OCI-M2 (cell line): Measurements from ENCODE around the gene PRKAG2.

Experiments used
- DNase-seq: peaks from one replicate; lab custom pipeline; 2025; ENCODE audit not compliant: unreplicated experiment; lab: John Stamatoyannopoulos, UW

Gene PRKAG2

DNA sequence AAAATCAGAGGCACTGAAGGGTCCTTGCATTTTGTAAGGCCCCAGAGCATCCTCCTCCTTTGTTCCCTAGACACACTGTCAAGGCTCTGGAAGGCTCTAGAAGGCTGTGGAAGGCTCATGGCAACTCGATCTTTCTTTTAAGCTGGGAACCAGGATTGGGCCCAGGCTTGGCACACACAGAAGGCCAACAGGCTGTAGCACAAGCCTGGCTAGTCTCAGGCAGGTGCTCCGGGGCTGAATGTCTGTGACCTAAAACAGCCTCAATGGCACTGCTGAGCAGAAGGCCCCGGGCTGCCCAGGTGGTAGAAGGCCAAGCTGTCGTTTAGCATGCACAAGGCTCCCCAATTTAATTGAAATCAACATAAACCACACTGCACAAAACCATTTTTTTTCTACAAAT, 55.7 kb downstream of the PRKAG2 start:
- DNase-seq = no peak

DNA sequence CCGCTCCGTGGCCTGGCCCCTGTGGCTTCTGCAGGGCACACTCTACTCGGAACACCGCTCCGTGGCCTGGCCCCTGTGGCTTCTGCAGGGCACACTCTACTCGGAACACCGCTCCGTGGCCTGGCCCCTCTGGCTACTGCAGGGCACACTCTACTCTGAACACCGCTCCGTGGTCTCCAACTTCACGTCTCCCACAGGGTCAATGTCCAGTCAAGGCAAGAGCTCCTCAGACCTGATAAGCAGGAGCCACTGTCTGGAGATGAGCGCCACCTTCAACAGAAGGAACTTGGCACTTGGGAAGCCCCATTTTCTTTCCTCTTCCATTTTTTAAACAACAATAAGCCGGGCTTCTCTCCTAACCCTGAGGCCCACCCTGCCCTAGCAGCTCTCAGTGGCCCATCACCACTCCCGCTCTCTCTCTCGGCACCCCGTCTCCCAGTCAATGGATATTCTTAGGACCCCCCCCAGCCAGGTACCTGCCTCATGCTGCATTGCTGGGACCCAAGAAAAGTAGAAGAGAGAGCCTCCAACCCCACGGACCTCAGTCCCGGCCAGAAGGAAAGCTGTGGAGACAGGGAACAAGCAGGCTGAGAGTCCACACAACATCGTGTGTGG, 56.3 kb downstream of the PRKAG2 start:
- DNase-seq = no peak

DNA sequence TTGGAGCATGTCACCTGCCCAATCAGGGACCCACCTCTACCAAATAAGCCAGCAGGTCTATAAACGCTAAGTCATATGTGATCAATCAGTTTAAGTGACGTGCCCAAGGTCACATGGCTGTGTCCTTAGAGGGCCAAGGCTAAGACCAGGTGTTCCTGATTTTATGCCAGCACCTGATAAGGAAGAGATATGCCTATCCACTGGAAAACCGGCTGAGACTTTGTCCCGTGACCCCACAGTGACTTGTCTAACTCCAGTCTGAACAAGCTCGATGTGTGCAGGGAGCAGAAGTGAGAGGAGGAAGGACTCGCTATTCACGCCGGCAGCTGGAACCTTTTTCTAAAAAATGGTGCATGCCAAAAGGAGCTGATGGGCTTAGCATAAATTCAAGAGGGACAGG, 57.0 kb downstream of the PRKAG2 start:
- no peak for DNase-seq

DNA sequence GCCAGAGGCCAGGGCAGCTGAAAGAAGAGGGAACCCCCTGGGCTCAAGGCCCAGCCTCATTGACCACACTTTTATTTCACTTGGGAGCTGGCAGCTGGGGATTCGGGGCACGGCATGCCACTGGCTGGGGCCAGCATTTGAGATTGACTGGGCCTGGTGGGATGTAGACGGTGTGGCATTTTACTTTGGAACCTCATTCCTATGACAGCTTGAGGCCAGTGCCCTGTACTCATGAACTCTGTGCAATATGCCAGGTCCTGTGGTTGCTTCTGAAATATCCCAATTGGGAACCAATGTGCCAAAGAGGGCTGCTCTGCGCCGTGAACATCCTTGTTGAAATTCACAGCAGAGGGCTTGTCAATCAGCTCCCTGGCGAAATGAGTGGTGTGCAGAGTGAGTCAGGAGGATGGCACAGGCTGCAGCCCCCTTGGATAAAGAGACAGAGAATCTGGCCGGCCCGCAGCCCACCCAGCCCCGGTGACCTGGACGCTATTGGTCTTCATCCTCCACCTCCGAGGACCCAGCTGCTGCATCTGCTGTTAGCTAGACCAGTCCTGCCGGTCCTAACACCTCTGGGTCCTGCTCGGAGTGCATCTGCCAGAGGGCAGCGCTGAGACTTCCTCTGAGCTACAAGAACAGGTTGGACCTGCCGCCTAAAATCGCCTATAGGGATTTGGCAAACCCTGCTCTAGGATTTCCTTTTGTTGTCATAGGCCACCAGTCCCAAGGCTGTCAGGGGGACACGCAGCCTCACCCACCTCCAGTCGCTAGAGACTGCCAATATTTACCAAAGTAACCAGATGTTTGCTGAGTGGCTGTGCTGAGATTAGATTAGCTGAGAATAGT, 58.0 kb downstream of the PRKAG2 start:
- DNase-seq = no peak

DNA sequence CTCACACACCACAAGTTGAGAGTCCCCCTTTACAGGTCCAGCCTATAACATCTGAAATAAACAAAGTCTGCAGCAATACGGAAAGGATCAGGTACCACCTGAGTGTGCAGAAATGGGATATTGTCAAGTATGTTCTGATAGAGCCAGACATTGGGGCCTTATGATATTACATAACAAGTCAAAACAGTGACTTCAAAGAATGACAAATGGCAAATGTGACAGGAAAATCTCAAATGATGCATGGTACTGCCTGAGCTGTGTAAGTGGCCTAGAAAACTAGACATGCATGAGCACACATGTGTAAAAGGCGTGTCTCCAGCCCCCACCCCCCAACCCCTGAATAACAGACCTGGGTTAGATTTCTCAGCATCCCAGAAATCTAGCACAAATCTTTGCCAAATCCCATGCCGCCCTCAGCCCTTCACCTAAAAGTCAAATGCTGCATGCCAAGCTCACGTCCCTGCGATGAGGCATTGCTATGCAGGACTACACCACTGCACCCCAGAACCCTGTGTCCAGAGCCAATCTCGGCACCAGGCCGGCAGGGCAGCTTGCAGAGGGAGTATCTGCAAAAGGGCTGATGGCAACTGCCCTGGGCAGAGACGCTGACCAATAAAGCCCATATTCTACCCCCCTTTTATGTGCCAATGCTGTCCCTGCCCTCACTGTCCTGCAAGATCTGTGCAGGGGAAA, 58.8 kb downstream of the PRKAG2 start:
- DNase-seq = no peak

DNA sequence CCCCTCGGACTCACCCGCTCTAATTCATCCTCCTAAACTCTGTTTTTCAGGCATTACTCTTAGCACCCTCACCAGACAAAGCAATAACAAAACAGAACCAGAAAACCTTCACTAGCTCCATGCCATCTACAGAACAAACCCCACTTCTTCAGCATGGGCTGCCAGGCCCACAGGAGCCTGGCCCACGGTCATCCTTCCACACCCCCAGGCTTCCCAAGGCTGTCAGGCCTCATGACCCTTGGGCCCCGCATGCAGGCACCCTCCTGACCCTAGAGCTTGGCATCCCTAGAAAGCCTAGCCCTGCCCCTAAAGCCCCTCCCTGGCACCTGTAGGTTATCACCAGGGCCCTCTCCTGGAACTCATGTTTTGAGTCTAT, 59.6 kb downstream of the PRKAG2 start:
- DNase-seq = no peak

DNA sequence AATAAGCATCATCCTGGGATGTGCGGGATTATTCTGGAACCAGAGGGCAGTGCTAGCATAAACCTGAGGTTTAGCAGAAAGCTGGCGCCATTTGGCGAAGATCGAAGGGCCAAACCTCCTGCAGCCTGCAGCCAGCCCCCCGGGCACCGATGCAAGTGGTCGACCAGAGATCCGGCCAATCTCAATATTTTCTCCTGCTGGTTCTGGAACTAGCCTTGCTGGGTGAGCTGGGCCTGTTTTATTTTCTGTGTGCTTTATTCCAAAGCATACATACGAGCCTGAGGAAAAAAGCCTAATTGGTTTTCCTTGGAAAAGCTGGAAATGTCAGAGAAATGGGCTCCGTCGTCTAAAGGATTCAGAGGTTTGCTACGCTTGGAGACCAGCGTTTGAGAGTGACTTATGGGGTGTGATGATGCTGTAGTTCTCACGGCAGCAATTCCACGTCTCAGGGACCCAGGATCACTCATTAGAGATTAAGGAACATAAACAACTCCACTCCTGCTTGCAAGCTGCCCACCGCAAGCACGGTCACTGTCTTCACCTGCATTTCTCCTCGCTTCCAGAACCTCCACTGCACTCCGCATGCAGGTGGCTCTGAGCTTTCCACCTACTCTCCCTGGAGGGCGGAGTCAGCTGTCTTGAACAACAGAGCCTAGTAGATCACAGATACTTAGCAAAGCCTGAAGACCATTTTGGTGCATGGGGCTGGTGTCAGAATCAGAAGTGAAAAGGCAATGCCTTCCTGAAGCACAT, 60.2 kb downstream of the PRKAG2 start:
- DNase-seq = no peak

DNA sequence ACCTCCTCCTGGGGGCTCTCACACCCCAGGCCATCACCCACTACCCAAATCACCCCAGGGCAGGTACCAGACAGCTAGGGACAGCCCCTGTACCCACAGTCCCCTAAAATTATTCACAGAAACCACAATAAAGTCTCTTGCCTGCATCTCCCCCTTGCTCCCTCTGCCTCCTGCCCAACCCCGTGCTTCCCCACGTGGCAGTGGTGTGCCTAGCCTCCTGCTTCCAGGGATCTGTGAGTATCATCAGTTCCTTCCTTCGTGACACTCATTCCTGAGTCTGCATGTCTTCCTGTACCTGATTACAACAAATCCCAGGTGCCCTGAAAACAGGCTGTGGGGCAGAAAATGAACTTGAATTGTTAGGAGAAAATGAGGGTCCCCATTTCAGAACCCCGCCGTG, 61.5 kb downstream of the PRKAG2 start:
- DNase-seq = no peak

DNA sequence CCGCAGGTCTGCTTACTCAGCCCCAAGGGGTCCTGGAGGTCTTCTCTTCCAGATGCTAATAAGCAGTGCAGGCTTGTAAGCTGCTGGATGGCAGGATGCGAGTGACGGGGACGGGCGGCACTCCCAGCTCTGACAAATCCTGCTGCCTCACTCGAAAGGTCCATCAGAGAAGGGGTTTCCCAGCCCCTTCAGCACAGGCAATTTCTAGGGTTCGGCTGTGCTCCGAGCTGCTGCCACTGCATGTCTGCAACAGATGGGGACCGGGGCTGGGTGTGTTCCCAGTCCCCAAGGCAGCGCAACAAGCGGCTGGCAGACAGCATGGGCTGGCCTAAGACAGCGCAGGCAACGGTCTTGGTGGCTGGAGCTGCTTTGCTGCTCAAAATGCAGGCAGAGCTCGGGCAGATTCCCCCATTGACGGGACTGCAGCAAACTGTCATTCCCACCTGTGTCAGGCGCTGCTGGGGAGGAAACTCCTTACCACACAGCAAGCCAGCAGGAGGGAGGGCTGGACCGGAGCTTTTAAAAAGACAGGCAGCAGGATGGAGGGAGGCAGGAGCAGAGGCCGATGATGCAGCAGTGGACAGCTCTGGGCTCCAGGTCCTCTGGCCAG, 62.4 kb downstream of the PRKAG2 start:
- DNase-seq = no peak

DNA sequence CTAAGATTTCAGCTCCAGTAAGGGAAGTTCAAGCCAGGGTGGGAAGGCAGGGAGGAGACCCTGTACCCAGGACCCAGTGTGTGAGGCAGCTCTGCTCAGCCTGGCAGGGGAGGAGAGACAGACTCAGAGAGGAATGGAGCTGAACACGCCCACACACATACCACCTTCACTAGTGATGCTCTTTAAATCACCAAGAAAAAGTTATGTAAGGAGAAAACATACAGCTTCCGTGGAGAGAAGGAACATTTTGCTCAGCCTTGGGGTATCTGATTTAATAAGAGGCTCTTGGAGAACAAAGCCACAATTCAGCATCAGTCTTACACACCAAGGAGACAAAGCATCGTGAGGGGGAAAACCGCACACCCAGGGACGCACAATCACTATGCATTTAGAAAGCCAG, 62.9 kb downstream of the PRKAG2 start:
- DNase-seq = no peak

DNA sequence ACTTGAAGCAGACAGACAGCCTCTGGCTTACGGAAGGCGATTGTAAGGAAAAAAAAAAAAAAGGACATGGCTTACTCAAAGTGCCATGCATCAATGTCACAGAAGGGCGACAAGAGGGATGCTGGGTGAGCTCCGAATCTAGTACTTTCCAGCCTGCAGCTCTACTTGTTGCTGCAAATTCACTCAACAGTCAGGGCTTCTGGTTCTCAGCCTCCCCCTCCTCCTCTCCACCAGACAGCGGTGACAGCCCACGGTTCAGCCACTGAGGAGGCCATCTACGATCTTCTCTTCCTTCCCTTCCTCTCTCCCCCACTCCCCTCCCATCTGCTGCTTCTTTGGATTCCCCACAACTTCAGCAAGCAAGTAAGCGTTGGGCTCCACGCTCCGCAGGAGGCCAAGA, 63.5 kb downstream of the PRKAG2 start:
- no peak for DNase-seq

DNA sequence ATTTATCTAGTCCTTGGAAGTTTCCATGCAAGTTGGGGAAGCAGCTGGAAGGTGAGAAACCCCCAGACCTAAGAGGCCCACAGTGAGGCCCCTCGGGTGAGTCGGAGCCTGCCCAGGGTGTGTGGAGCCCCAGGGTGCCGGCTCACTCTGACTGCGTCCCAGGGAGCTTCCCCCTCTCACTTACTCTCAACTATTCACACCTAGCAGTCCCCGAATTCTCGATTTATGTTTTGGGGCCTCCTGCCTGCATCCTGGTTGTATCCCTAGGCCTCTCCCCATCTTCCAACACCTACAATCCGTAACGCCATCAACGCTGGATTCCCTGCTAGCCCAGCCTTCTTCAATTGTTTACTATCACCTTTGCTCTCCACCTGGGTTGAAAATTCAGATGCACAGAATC, 63.9 kb downstream of the PRKAG2 start:
- DNase-seq = no peak

DNA sequence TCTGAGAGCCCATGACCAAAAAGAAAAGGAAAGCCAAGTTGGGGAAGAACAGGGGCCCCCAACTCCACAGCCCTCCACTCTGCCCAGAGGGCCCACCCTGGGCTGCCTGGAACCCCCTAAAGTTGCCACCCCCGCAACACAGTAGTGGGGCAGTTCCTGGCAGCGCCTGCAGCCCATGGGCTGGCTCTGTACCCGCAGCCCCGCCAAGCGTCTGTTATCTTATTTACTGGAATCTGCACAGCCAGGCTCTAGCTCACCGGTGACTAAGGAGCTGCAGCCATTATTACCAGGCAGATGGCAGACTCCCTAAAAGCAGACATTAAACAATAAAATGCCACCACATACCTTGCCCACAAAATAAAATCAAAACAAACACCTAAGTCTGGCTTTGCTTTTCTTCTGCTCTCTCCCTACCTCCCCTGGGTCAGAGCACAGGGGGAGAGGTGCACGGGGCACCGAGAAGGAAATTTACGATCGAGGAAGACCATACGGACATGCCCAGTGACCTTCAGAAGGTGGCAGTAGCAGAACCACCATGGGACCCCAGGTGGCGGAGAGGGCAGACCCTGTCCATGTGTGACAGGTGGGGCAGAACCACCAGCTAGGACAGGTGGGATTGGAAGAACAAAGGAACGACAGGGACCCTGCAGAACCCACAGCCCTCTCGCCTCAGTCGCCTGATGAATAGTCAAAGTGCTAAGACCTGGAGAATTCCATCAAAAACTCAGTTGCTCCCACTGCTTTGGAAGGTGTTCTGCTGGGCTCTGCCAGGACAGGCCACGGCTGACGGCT, 66.3 kb downstream of the PRKAG2 start:
- no peak for DNase-seq

DNA sequence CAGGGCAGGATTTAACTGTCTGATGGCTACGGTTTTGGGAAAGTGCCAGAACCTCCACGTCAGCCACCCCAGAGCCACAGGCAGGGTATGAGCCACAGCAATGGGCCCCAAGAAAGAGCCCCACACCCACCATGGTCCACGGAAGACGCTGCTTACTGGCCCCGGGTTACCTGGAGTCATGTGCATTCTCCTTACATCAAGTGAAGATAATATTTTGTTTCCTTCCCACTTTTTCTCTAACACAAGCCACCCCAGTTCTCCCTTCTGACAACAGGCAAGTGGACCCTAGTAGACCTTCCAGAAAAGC, 67.1 kb downstream of the PRKAG2 start:
- DNase-seq = no peak

DNA sequence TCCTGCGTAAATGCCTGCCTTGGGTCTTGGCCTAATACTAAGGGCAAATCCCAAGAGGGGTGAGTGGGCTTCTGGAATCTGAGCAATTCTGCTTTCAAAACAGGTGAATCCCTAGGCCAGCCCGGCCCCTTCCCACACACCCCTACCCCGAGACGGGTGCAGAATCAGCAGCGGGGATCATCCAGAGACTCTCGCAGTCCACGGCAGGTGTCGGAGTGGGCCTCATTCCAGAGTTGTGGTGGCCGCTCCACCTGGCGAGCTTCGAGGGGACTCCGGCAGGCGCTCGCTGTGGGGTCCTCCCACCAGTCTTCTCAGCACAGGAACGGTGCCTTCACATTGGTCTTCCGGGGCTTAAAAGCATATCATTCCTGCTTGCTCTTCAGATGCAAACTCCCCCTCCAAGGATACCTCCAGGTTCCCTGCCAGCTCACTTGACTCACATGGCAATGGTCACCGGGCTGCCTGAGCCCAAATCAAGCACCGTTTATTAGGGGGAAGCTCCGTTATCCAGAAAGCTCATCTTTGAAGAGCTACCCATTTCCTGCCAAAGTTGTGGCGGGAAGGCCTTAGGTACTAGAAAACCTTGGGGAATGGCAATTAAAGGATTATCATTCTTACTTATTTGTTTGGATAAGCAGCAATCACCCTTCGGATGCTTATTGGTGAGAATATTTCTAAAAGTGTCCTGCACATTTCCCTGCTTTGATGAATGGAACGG, 67.6 kb downstream of the PRKAG2 start:
- no peak for DNase-seq

DNA sequence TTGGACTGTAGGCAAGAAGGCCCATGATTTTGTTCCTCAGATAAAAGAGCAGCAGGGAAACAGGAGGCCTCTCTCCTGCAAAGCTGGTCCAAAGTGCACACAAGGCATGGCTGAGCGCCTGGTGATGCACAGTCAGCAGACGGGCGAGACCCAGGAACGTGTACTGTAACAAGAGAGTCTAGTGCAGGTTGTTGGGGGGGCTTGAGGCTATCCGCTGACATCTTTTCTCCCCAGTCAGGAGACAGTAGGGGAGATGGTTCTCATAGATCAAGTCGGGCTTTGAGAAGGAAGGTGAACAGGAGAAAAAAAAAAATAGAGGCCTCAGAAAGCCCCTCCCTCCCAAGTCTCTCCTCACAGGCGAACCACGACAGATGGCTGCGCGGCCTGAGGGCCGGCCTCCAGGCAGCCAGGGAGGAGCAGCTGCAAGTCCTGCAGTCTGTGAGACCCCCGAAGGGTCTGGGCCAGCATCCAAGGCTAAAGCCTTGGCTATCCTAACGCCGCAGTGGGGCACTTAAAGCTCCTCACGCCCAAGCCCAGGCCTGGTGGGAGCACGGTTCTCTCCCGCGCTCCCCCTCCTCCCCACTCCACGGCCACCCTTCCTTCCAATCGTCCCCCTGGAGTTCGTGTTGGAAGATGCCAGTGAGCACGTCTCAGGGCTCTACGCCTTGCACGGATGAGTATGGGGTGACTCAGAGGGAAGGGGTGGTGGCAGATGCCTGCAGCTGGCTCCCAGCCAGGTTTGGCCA, 68.3 kb downstream of the PRKAG2 start:
- DNase-seq = no peak

DNA sequence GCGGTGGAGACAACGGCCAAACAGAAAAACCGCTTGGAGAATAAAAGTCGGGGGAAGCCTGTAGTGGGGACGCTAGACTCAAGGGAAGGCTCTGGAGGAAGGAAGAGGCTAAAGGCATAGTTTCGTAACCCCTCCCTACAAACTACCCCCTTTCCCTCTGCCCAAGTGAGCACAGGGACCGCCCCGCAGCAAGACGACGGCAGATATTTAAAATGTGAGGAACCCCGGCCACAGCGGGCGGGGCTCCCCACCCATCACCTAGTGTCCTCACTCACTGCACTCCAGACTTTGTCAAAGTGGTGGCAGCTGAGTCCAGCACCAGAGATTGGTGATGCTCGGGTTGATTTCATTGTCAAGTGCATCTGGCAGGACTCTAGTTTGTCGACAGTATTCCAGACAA, 69.1 kb downstream of the PRKAG2 start:
- no peak for DNase-seq

DNA sequence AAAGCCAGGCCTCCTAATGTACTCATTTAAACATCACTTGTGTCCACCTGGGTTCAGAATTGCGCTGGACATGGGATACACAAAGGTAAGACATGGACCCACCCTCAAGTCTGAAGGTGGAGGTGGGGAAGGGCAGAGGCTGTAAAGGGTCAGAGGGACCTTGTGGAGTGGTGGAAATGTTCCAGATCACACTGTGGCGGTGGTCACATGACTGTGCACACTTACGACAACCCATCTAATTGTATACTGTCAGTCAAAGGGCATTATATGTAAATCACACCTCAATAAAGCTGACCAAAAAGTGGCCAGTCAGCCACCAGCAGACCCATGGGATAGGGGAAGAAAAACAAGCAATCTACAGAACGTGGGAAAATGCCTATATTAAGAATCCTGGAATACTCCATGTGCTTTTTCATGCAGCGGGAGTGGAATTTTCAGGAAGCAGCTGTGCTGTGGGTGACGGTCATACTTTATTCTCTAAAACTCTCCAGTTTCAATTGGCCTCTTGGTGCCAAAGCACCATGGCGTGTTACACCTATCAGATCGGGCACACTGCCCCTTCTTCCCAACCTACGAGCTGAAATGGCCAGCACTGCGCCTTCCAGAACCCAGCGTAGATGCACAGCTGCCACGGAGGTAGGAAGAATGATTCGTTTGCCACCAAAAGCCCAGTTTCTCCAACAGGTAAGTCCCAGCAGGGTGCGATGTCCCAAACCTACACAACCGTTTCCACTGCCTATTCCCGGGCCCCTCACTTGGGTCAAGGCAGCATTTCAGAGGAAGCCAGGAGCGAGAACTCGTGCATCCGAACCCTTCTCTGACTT, 69.8 kb downstream of the PRKAG2 start:
- DNase-seq = no peak
